Suprapubic skin (tissue), 4 donors: Measurements from ENCODE around the gene GPC1. TPM values are rescaled to one million over a fixed set of nuclear protein-coding genes. Genes with fewer than 3 reads are reported as not detected.

Experiments
- DNase-seq, 2 donors: peaks; one replicate each; pipeline ENCODE4 v3.0.0-alpha.2; 2019; ENCODE audit warnings: low spot score in 2 of 2
- H3K27ac ChIP-seq: fragments of 200-600 bp; sonication (generic); one replicate; pipeline ENCODE4 v1.5.1; 2019
- H3K27me3 ChIP-seq: fragments of 200-600 bp; sonication (generic); one replicate; pipeline ENCODE4 v1.5.1; 2019
- H3K36me3 ChIP-seq: fragments of 200-600 bp; sonication (generic); one replicate; pipeline ENCODE4 v1.5.1; 2019
- H3K4me1 ChIP-seq: fragments of 200-600 bp; sonication (generic); one replicate; pipeline ENCODE4 v1.5.1; 2019
- H3K4me3 ChIP-seq: fragments of 200-600 bp; sonication (generic); one replicate; pipeline ENCODE4 v1.5.1; 2019; ENCODE audit warnings: mild to moderate bottlenecking
- H3K9me3 ChIP-seq: fragments of 200-600 bp; sonication (generic); one replicate; pipeline ENCODE4 v1.5.1; 2019
- CTCF ChIP-seq, 2 donors: fragments of 200-600 bp in 1 of 2; fragments of 450-650 bp in 1 of 2; sonication (generic) in 1 of 2; IDR thresholded peaks; one replicate each; pipeline ENCODE4 v1.5.1; 2016 to 2019; ENCODE audit warnings: antibody characterized with exemption in 2 of 2, mild to moderate bottlenecking in 1 of 2, moderate library complexity in 1 of 2
- EP300 ChIP-seq: sonication (generic); formaldehyde crosslinking; IDR thresholded peaks from one replicate; pipeline ENCODE4 v1.6.1; 2017; ENCODE audit warnings: antibody characterized with exemption
- POLR2A ChIP-seq, 2 donors: fragments of 450-650 bp; IDR thresholded peaks; one replicate each; pipeline ENCODE4 v1.6.1; 2017; ENCODE audit warnings: antibody characterized with exemption in 2 of 2, mild to moderate bottlenecking in 2 of 2, moderate library complexity in 2 of 2
- POLR2AphosphoS5 ChIP-seq, 3 donors: sonication (generic); formaldehyde crosslinking; IDR thresholded peaks; one replicate each; pipeline ENCODE4 v1.6.1; 2017; ENCODE audit warnings: antibody characterized with exemption in 3 of 3
- WGBS: methylation state at CpG from one replicate; pipeline ENCODE4 v1.1.5; 2018; 5-methylcytosine and 5-hydroxymethylcytosine counted together
- total RNA-seq, 4 donors: library from RNA; depleted of rRNA; stranded (reverse); fragments of >200 nt; gene quantifications; one replicate each; pipeline ENCODE4 v1.1.0, GENCODE V29; 2016

Gene GPC1
- total RNA-seq, 4 donors from 2014 or later, result 130 to 164 (median 145) TPM

GRCh38 chr2:240506406-240507059, 71.1 kb downstream of the GPC1 start:
- 87% methylated on average over 16 of the region's 17 CpGs for WGBS
- Histone ChIP-seq H3K27me3 (no peaks in the 10 kb centered on the region), H3K27ac (no peak overlapping the region), H3K36me3 (peaks cover 5% of the 10 kb centered on the region), H3K9me3 (no peaks in the 10 kb centered on the region), H3K4me3 (no peak overlapping the region), H3K4me1 (no peaks in the 10 kb centered on the region)
- peak in 1 of 2 donors; percentile 61 for DNase-seq
- TF ChIP-seq CTCF (IDR thresholded peaks at IDR 0.05) (no peak), POLR2A (IDR thresholded peaks at IDR 0.05) (no peak), EP300 (no peak), POLR2AphosphoS5 (IDR thresholded peaks at IDR 0.05) (no peak)

- Histone ChIP-seq H3K27me3 (no peaks in the 10 kb centered on the region), H3K9me3 (no peaks in the 10 kb centered on the region), H3K27ac (no peak overlapping the region), H3K36me3 (peaks cover 12% of the 10 kb centered on the region), H3K4me1 (no peaks in the 10 kb centered on the region), H3K4me3 (no peak overlapping the region)
- peak in 1 of 2 donors; percentile 71 for DNase-seq
- TF ChIP-seq POLR2A (IDR thresholded peaks at IDR 0.05), result no peak
- no peak for TF ChIP-seq POLR2AphosphoS5 (IDR thresholded peaks at IDR 0.05)
- TF ChIP-seq EP300, result no peak
- TF ChIP-seq CTCF (IDR thresholded peaks at IDR 0.05), result no peak
- 92% methylated on average over 6 of the region's 6 CpGs for WGBS
Observed at GRCh38 chr2:240507060-240507777, 71.8 kb downstream of the GPC1 start.

DNA sequence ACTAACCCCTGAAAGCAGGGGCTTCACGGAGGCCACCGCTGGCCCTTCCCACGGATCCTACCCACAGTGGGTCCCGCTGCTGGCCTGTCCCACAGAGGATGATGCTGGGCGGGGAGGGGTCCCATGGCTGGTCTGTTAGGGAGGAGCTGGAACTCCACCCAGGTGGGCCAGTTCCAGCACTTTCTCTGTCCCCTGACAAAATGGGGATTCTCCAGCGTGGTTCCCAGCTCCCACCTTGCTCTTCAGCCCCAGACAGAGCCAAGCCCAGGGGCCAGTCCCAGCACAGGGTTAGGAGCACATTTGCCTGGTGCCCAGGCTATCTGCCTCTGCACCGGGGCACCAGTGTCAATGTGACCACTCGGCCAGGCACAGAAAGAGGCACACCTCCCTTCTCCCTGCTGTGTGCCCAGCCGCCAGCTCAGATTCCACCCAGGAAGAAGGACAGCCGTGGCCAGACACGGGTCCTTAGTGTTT, 72.4 kb downstream of the GPC1 start:
- Histone ChIP-seq H3K27ac (no peak overlapping the region), H3K27me3 (no peaks in the 10 kb centered on the region), H3K4me3 (no peak overlapping the region), H3K4me1 (no peaks in the 10 kb centered on the region), H3K36me3 (peaks cover 17% of the 10 kb centered on the region), H3K9me3 (no peaks in the 10 kb centered on the region)
- DNase-seq, result peak in 1 of 2 donors; percentile 64
- no peak for TF ChIP-seq POLR2AphosphoS5 (IDR thresholded peaks at IDR 0.05)
- no peak for TF ChIP-seq POLR2A (IDR thresholded peaks at IDR 0.05)
- TF ChIP-seq CTCF (IDR thresholded peaks at IDR 0.05), result no peak
- no peak for TF ChIP-seq EP300
- WGBS, result 94% methylated on average over 3 of the region's 11 CpGs

DNA sequence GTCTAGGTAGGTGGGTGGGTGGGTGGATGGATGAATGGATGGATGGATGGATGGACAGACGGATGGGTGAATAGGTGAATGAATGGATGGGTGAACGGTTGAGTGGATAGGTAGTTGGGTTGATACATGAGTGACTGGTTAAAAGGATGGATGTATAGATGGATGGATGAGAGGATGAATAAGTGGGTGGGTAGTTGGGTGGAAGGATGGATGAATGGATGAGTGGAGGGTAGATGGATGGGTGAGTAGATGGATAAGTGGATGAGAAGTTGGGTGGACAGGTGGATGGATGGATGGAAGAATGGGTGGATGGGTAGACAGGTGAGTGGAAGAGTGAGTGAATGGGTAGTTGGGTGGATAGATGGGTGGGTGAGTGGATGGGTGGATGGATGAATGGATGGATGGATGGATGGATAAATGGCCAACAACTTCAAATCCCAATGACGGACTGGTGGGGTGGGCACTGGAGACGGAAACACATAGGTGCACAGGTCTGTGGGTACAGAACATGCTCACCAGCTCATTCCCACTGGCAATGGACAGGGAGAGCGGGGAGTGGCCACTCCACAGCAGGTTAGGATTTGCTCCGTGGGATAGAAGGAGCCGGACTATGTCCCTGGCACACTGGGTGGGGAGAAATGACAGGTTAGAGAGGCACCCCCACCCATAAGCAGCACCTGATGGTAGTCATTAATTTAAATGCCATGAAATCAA, 73.5 kb downstream of the GPC1 start:
- peak in 1 of 2 donors; percentile 41 for DNase-seq
- no peaks in the 10 kb centered on the region for H3K9me3 ChIP-seq
- TF ChIP-seq EP300, result no peak
- no peak for TF ChIP-seq CTCF (IDR thresholded peaks at IDR 0.05)
- TF ChIP-seq POLR2AphosphoS5 (IDR thresholded peaks at IDR 0.05), result no peak
- TF ChIP-seq POLR2A (IDR thresholded peaks at IDR 0.05), result no peak
- no peak overlapping the region for H3K4me3 ChIP-seq
- H3K4me1 ChIP-seq, result peaks cover 2% of the 10 kb centered on the region
- H3K36me3 ChIP-seq, result peaks cover 17% of the 10 kb centered on the region
- H3K27me3 ChIP-seq, result no peaks in the 10 kb centered on the region
- H3K27ac ChIP-seq, result no peak overlapping the region
- 97% methylated on average over 7 of the region's 7 CpGs for WGBS
